HCT116 (cell line): ENCODE results near the gene DCP1A. TPM values are rescaled to one million over a fixed set of nuclear protein-coding genes. Genes with fewer than 3 reads are reported as not detected.

Experiments
- ATAC-seq: fragments of 200-7000 bp; cut with Tn5 transposase; 2 replicates; pipeline ENCODE4 v1.9.1; 2020; ENCODE audit warnings: mild to moderate bottlenecking, moderate library complexity
- BruUV-seq: library from RNA; stranded (reverse); fragments of 400-500 nt; replicated peaks from 2 replicates; lab custom pipeline; 2021; lab: Mats Ljungman, UMichigan
- CTCF ChIA-PET: fragments of 300-600 bp; sonication (Branson Sonifier 250); formaldehyde crosslinking; loops from one replicate; lab custom pipeline; 2021; ENCODE audit warnings: antibody characterized with exemption; lab: Charles Lee
- POLR2A ChIA-PET: fragments of 300-600, 350-600 bp; sonication (Branson Sonifier 250); formaldehyde crosslinking; loops from one replicate; lab custom pipeline; 2021; ENCODE audit warnings: antibody characterized with exemption; lab: Charles Lee
- RAD21 ChIA-PET, 2 experiments: fragments of 300-600 bp; sonication (Branson Sonifier 250); formaldehyde crosslinking; loops; one replicate each; lab custom pipeline; 2023; ENCODE audit warnings: low total read pairs in 2 of 2; ENCODE audit not compliant: uncharacterized antibody in 2 of 2, unreplicated experiment in 2 of 2, low non-redundant PET in 1 of 2; lab: Charles Lee
- DNase-seq: peaks from one replicate; pipeline ENCODE4 v3.0.0-alpha.2; 2010; ENCODE audit warnings: low read depth, low spot score
- H2AFZ ChIP-seq: fragments of 200-600 bp; shearing (Covaris generic), sonication (generic); 2 replicates; pipeline ENCODE4 v1.6.1; 2017; ENCODE audit warnings: low read depth, mixed run types, mixed read lengths, antibody characterized with exemption, low read length; ENCODE audit not compliant: poor library complexity, severe bottlenecking
- H3K27ac ChIP-seq: 2 replicates; pipeline ENCODE4 v1.5.1; 2012; ENCODE audit warnings: low read depth, low read length
- H3K27me3 ChIP-seq: fragments of 200-600 bp; sonication (generic); 2 replicates; pipeline ENCODE4 v1.6.1; 2016; ENCODE audit warnings: mixed run types, low read length, mixed read lengths; ENCODE audit not compliant: insufficient read depth
- H3K36me3 ChIP-seq, 2 experiments: fragments of 200-500 bp in 1 of 2; fragments of 200-600 bp in 1 of 2; sonication (Bioruptor generic) in 1 of 2; sonication (generic) in 1 of 2; 2 replicates each; pipeline versions ENCODE4 v1.5.1 to v1.6.1; 2014 to 2016; ENCODE audit warnings: low read length in 2 of 2, inconsistent platforms in 1 of 2, mixed read lengths in 1 of 2, mixed run types in 1 of 2; ENCODE audit not compliant: insufficient read depth in 2 of 2, control insufficient read depth in 1 of 2
- H3K4me1 ChIP-seq, 2 experiments: fragments of 200-600 bp in 1 of 2; sonication (generic) in 1 of 2; 2 replicates each; pipeline versions ENCODE4 v1.5.1 to v1.6.1; 2012 to 2017; ENCODE audit warnings: low read length in 2 of 2, inconsistent platforms in 1 of 2, mild to moderate bottlenecking in 1 of 2, mixed read lengths in 1 of 2, mixed run types in 1 of 2, moderate library complexity in 1 of 2; ENCODE audit not compliant: insufficient read depth in 2 of 2, control insufficient read depth in 1 of 2
- H3K4me2 ChIP-seq: fragments of 200-600 bp; sonication (generic); 2 replicates; pipeline ENCODE4 v1.6.1; 2017; ENCODE audit warnings: mixed run types, low read length, mixed read lengths
- H3K4me3 ChIP-seq, 2 experiments: fragments of 200-600 bp in 1 of 2; sonication (generic) in 1 of 2; replicated peaks in 1 of 2; 2 replicates each; pipeline ENCODE4 v1.5.1; 2011 to 2016; ENCODE audit warnings: low read length in 2 of 2, control low read depth in 1 of 2, low read depth in 1 of 2, mild to moderate bottlenecking in 1 of 2, mixed read lengths in 1 of 2, mixed run types in 1 of 2
- H3K79me2 ChIP-seq: fragments of 200-600 bp; sonication (generic); 2 replicates; pipeline ENCODE4 v1.6.1; 2017; ENCODE audit warnings: mild to moderate bottlenecking, mixed run types, low read length, moderate library complexity, mixed read lengths; ENCODE audit not compliant: insufficient read depth
- H3K9ac ChIP-seq: fragments of 200-600 bp; sonication (generic); 2 replicates; pipeline ENCODE4 v1.6.1; 2016; ENCODE audit warnings: low read length, mixed read lengths
- H3K9me2 ChIP-seq: fragments of 200-600 bp; sonication (generic), shearing (Covaris generic); 2 replicates; pipeline ENCODE4 v1.6.1; 2017; ENCODE audit warnings: mixed run types, mild to moderate bottlenecking, moderate library complexity; ENCODE audit not compliant: insufficient read depth
- H3K9me3 ChIP-seq, 2 experiments: fragments of 200-500 bp in 1 of 2; fragments of 200-600 bp in 1 of 2; sonication (Bioruptor generic) in 1 of 2; sonication (generic) in 1 of 2; 2 replicates each; pipeline ENCODE4 v1.6.1; 2014 to 2017; ENCODE audit warnings: low read length in 2 of 2, mixed read lengths in 2 of 2, inconsistent platforms in 1 of 2, low read depth in 1 of 2, mild to moderate bottlenecking in 1 of 2, mixed run types in 1 of 2, moderate library complexity in 1 of 2; ENCODE audit not compliant: control insufficient read depth in 1 of 2, insufficient read depth in 1 of 2
- H4K20me1 ChIP-seq: fragments of 200-600 bp; sonication (generic), shearing (Covaris generic); 2 replicates; pipeline ENCODE4 v1.6.1; 2017; ENCODE audit warnings: mixed run types, mild to moderate bottlenecking, moderate library complexity; ENCODE audit not compliant: insufficient read depth
- CBX3 ChIP-seq: IDR thresholded peaks from 2 replicates; pipeline ENCODE4 v1.6.1; 2012; ENCODE audit warnings: low read depth
- CEBPB ChIP-seq: IDR thresholded peaks from 2 replicates; pipeline ENCODE4 v1.6.1; 2012; ENCODE audit warnings: low read depth
- CTCF ChIP-seq, 3 experiments: fragments of 200-600 bp in 1 of 3; sonication (generic) in 1 of 3; IDR thresholded peaks in 2 of 3; conservative IDR thresholded peaks in 1 of 3; 2 replicates each; pipeline ENCODE4 v1.5.1; 2012 to 2017; ENCODE audit warnings: low read depth in 2 of 3, low read length in 2 of 3, antibody characterized with exemption in 1 of 3, borderline replicate concordance in 1 of 3, control low read depth in 1 of 3, mild to moderate bottlenecking in 1 of 3, mixed read lengths in 1 of 3, mixed run types in 1 of 3, moderate library complexity in 1 of 3; ENCODE audit not compliant: insufficient read depth in 1 of 3
- EGR1 ChIP-seq: IDR thresholded peaks from 2 replicates; pipeline ENCODE4 v1.6.1; 2012; ENCODE audit warnings: low read depth
- ELF1 ChIP-seq: IDR thresholded peaks from 2 replicates; pipeline ENCODE4 v1.6.1; 2012; ENCODE audit warnings: low read depth, borderline replicate concordance
- EZH2 ChIP-seq: fragments of 200-600 bp; sonication (generic); IDR thresholded peaks from 2 replicates; pipeline ENCODE4 v1.6.1; 2017; ENCODE audit warnings: antibody characterized with exemption, mixed run types
- EZH2phosphoT487 ChIP-seq: fragments of 200-600 bp; IDR thresholded peaks from 2 replicates; pipeline ENCODE4 v1.6.1; 2018; ENCODE audit warnings: antibody characterized with exemption, borderline replicate concordance
- FOSL1 ChIP-seq: IDR thresholded peaks from 2 replicates; pipeline ENCODE4 v1.6.1; 2012; ENCODE audit warnings: low read depth
- JUND ChIP-seq: IDR thresholded peaks from 2 replicates; pipeline ENCODE4 v1.6.1; 2012
- MAX ChIP-seq: IDR thresholded peaks from 2 replicates; pipeline ENCODE4 v1.6.1; 2012
- POLR2A ChIP-seq: IDR thresholded peaks from 2 replicates; pipeline ENCODE4 v1.7.0; 2011; ENCODE audit warnings: borderline replicate concordance; ENCODE audit not compliant: insufficient read depth, insufficient read length; ENCODE audit errors: extremely low read depth
- POLR2AphosphoS5 ChIP-seq: IDR thresholded peaks from 2 replicates; pipeline ENCODE4 v1.6.1; 2011; ENCODE audit warnings: mild to moderate bottlenecking, low read depth, low read length, moderate library complexity
- RAD21 ChIP-seq: IDR thresholded peaks from 2 replicates; pipeline ENCODE4 v1.6.1; 2012; ENCODE audit warnings: low read depth, mild to moderate bottlenecking
- REST ChIP-seq: IDR thresholded peaks from 2 replicates; pipeline ENCODE4 v1.6.1; 2012; ENCODE audit warnings: low read depth
- SIN3A ChIP-seq: IDR thresholded peaks from 2 replicates; pipeline ENCODE4 v1.6.1; 2012; ENCODE audit warnings: low read depth
- SP1 ChIP-seq: IDR thresholded peaks from 2 replicates; pipeline ENCODE4 v1.6.1; 2012; ENCODE audit warnings: low read depth
- SRF ChIP-seq: IDR thresholded peaks from 2 replicates; pipeline ENCODE4 v1.6.1; 2012; ENCODE audit warnings: low read depth
- TCF7L2 ChIP-seq: IDR thresholded peaks from 2 replicates; pipeline ENCODE4 v1.7.0; 2011; ENCODE audit warnings: borderline replicate concordance, inconsistent platforms; ENCODE audit not compliant: insufficient read depth, insufficient read length; ENCODE audit errors: extremely low read depth
- YY1 ChIP-seq: IDR thresholded peaks from 2 replicates; pipeline ENCODE4 v1.6.1; 2011; ENCODE audit warnings: low read length, low read depth, moderate library complexity, mild to moderate bottlenecking; ENCODE audit not compliant: insufficient replicate concordance; ENCODE audit errors: extremely low read depth
- ZFX ChIP-seq: fragments of 450-650 bp; IDR thresholded peaks from 2 replicates; pipeline ENCODE4 v1.6.1; 2017
- ZNF274 ChIP-seq: fragments of 200-500 bp; sonication (Bioruptor generic); IDR thresholded peaks from 2 replicates; pipeline ENCODE4 v1.6.1; 2014; ENCODE audit warnings: mild to moderate bottlenecking, low read depth, low read length, inconsistent platforms
- intact Hi-C: fragments of 100-400 bp; cut with micrococcal nuclease; formaldehyde crosslinking; loops from 2 replicates; pipeline ENCODE4 v1.10.0; 2022
- total RNA-seq: library from RNA; stranded (reverse); gene quantifications from one replicate; pipeline ENCODE4 v1.2.1, GENCODE V29; 2021; ENCODE audit not compliant: unreplicated experiment
- TF ChIP-seq, protein P1 (sequence below): IDR thresholded peaks from 2 replicates; pipeline ENCODE4 v1.6.1; 2012

Gene DCP1A
- total RNA-seq, 1 experiment from 2014 or later: 33.2 TPM

DNA sequence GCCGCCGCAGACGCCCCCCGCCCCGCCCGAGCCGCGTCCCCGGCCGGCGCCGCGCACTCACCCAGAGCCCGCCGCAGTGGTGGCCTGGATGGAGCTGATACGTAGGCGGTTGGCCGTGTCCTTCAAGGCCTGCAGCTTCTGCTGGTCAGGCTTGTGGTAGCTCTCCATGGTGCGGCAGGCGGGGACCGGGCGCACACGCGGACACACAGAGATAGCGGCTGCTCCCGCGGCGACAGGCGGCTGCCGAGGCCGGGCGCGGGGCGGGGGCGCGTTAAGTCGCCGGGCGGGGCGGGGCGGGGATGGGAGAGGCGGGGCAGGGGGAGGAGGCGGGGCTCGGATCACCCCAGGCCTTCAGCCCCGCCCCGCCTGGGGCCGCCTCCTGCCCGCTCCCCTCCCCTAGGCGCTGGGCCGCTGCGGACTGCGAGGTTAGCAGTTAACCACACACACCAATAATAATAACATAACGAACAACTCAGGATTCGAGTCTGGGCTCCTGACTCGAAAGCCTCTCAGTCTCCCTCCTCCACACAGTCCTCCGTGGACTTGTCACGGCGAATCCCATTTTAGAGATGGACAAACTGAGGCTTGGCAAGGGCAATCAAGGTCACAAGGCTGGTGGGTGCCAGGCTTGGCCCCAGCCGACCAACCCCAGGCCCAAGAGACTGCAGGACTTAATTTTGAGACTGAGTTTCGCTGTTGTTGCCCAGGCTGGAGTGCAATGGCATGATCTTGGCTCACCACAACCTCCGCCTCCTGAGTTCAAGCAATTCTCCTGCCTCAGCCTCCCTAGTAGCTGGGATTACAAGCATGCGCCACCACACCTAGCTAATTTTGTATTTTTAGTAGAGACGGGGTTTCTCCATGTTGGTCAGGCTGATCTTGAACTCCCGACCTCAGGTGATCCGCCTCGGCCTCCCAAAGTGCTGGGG lies 91.3 kb downstream of the DCP1A start, which contains the start of gene TKT:
TSS of gene TKT (minus strand) at position 248 of the 929 bp plus-strand sequence. CDS start at position 168, 80 bp downstream.
- Histone ChIP-seq H3K9me3 (no peaks in the 10 kb centered on the region), H3K4me2 (peak within 1 kb of the TSS; percentile 97), H3K4me1 (peaks cover 25 to 39% of the 10 kb centered on the region in 2 experiments), H3K27ac (peak within 1 kb of the TSS; percentile 92), H3K79me2 (peaks cover 47% of the 10 kb centered on the region), H3K9ac (peak within 1 kb of the TSS; percentile 96), H2AFZ (peak within 1 kb of the TSS; percentile 45), H3K4me3 (peak within 1 kb of the TSS; percentile 73 to 93), H3K36me3 (peaks cover 2 to 19% of the 10 kb centered on the region in 2 experiments; a peak in 1 of 4 replicates), H4K20me1 (peaks cover 17% of the 10 kb centered on the region; the same call in 1 of the 2 replicates), H3K27me3 (no peaks in the 10 kb centered on the region), H3K9me2 (no peaks in the 10 kb centered on the region)
- POLR2A ChIA-PET: interaction anchor here (0.6 to 1.7 kb wide), 5 partner anchors 10 to 911 kb away, joined by 3 to 5 read pairs (median 3); no protein-coding TSS in a partner anchor
- no TSS peak for BruUV-seq
- intact Hi-C loops: no loop called here
- DNase-seq (no peak), ATAC-seq (peak; percentile 83)
- CTCF ChIA-PET: interaction anchor here (0.6 kb wide), 1 partner anchor 162 kb away, joined by 4 read pairs; no protein-coding TSS in a partner anchor
- RAD21 ChIA-PET: no interaction called here
- peak; percentile 94 for TF ChIP-seq POLR2AphosphoS5
- TF ChIP-seq ZFX: peak; percentile 72
- TF ChIP-seq MAX: peak; percentile 52
- TF ChIP-seq, protein P1, sequence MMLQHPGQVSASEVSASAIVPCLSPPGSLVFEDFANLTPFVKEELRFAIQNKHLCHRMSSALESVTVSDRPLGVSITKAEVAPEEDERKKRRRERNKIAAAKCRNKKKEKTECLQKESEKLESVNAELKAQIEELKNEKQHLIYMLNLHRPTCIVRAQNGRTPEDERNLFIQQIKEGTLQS: no peak
- no peak for TF ChIP-seq JUND
- TF ChIP-seq EGR1: 0 out of 2 replicates have a peak, but pooled peaks have one; percentile 30
- no peak for TF ChIP-seq EZH2
- TF ChIP-seq SRF: no peak
- TF ChIP-seq CEBPB: no peak
- no peak for TF ChIP-seq CTCF (IDR thresholded peaks at IDR 0.05 in 2 of 3, conservative IDR thresholded peaks at IDR 0.05 in 1 of 3; ENCODE audit: borderline replicate concordance in 1 of 3, insufficient read depth in 1 of 3, low read depth in 2 of 3, low read length in 2 of 3)
- TF ChIP-seq TCF7L2: no peak
- no peak for TF ChIP-seq YY1
- TF ChIP-seq REST: no peak
- TF ChIP-seq SP1: 0 out of 2 replicates have a peak, but pooled peaks have one; percentile 28
- no peak for TF ChIP-seq ELF1
- peak; percentile 85 for TF ChIP-seq SIN3A
- TF ChIP-seq ZNF274: no peak
- TF ChIP-seq POLR2A: peak; percentile 66
- no peak for TF ChIP-seq EZH2phosphoT487
- TF ChIP-seq RAD21: no peak
- no peak for TF ChIP-seq FOSL1
- peak; percentile 95; the same call in 1 of the 2 replicates for TF ChIP-seq CBX3
